HG03565 (cell line): ENCODE measurements around the gene TASOR.
A peak's percentile ranks its signal among the peaks of the same experiment; 100 is the strongest.

Experiments used
- ATAC-seq: cut with Tn5 transposase; IDR thresholded peaks from one replicate; pipeline ENCODE4 v1.9.1; 2021; ENCODE audit warnings: mild to moderate bottlenecking, moderate library complexity; ENCODE audit not compliant: unreplicated experiment

TASOR gene

GRCh38 chr3:56689303-56689702 lies 6.2 kb upstream of the TASOR start:
- ATAC-seq, result no peak

GRCh38 chr3:56688191-56688590 lies 5.1 kb upstream of the TASOR start:
- peak; percentile 58 for ATAC-seq

- ATAC-seq, result no peak
Observed at GRCh38 chr3:56684029-56684428, 964 bp upstream of the TASOR start.

GRCh38 chr3:56682462-56683121 lies 473 bp downstream of the TASOR start:
- peak; percentile 51 for ATAC-seq

- no peak for ATAC-seq
Observed at GRCh38 chr3:56681984-56682461, 1.0 kb downstream of the TASOR start.

- ATAC-seq, result no peak
Observed at GRCh38 chr3:56680054-56680580, 2.9 kb downstream of the TASOR start.

- peak; percentile 57 for ATAC-seq
Observed at GRCh38 chr3:56677286-56677685, 5.8 kb downstream of the TASOR start.

GRCh38 chr3:56673781-56674457 lies 9.1 kb downstream of the TASOR start:
- no peak for ATAC-seq

GRCh38 chr3:56667973-56668579 lies 15.0 kb downstream of the TASOR start:
- ATAC-seq, result no peak

GRCh38 chr3:56664823-56665222 lies 18.2 kb downstream of the TASOR start:
- ATAC-seq, result no peak

GRCh38 chr3:56655709-56656108 lies 27.4 kb downstream of the TASOR start:
- no peak for ATAC-seq

- no peak for ATAC-seq
Observed at GRCh38 chr3:56654460-56654859, 28.6 kb downstream of the TASOR start.

GRCh38 chr3:56645407-56645806 lies 37.7 kb downstream of the TASOR start:
- no peak for ATAC-seq

GRCh38 chr3:56633602-56634535 lies 49.2 kb downstream of the TASOR start:
- no peak for ATAC-seq
